Panc1 (cell line): ENCODE data around the gene MYB.

Experiments used
- CTCF ChIP-seq: fragments of 450-650 bp; IDR thresholded peaks from 2 replicates; pipeline ENCODE4 v1.5.1; 2017; ENCODE audit warnings: mild to moderate bottlenecking
- POLR2AphosphoS5 ChIP-seq: IDR thresholded peaks from 2 replicates; pipeline ENCODE4 v1.6.1; 2012; ENCODE audit warnings: mild to moderate bottlenecking, low read depth, low read length, moderate library complexity
- SIN3A ChIP-seq: IDR thresholded peaks from 2 replicates; pipeline ENCODE4 v1.6.1; 2012; ENCODE audit warnings: low read depth, mild to moderate bottlenecking, low read length, moderate library complexity, borderline replicate concordance; ENCODE audit not compliant: insufficient read depth
- TCF7L2 ChIP-seq: IDR thresholded peaks from 2 replicates; pipeline ENCODE4 v1.6.1; 2011; ENCODE audit warnings: mild to moderate bottlenecking, low read depth, low read length, inconsistent platforms
- TF ChIP-seq, protein P1 (sequence below), 2 experiments: IDR thresholded peaks; 2 replicates each; pipeline ENCODE4 v1.6.1; 2011 to 2012; ENCODE audit warnings: low read depth in 2 of 2, control low read depth in 1 of 2, low read length in 1 of 2, mild to moderate bottlenecking in 1 of 2, moderate library complexity in 1 of 2; ENCODE audit not compliant: insufficient read depth in 1 of 2

- TF ChIP-seq CTCF = no peak
- no peak for TF ChIP-seq POLR2AphosphoS5
- TF ChIP-seq, protein P1, sequence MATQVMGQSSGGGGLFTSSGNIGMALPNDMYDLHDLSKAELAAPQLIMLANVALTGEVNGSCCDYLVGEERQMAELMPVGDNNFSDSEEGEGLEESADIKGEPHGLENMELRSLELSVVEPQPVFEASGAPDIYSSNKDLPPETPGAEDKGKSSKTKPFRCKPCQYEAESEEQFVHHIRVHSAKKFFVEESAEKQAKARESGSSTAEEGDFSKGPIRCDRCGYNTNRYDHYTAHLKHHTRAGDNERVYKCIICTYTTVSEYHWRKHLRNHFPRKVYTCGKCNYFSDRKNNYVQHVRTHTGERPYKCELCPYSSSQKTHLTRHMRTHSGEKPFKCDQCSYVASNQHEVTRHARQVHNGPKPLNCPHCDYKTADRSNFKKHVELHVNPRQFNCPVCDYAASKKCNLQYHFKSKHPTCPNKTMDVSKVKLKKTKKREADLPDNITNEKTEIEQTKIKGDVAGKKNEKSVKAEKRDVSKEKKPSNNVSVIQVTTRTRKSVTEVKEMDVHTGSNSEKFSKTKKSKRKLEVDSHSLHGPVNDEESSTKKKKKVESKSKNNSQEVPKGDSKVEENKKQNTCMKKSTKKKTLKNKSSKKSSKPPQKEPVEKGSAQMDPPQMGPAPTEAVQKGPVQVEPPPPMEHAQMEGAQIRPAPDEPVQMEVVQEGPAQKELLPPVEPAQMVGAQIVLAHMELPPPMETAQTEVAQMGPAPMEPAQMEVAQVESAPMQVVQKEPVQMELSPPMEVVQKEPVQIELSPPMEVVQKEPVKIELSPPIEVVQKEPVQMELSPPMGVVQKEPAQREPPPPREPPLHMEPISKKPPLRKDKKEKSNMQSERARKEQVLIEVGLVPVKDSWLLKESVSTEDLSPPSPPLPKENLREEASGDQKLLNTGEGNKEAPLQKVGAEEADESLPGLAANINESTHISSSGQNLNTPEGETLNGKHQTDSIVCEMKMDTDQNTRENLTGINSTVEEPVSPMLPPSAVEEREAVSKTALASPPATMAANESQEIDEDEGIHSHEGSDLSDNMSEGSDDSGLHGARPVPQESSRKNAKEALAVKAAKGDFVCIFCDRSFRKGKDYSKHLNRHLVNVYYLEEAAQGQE (IDR thresholded peaks at IDR 0.05; ENCODE audit: insufficient read depth in 1 of 2, low read depth in 2 of 2, low read length in 1 of 2) = no peak
- TF ChIP-seq TCF7L2 = no peak
- TF ChIP-seq SIN3A = no peak
These were observed 34.5 kb downstream of the MYB start for GRCh38 chr6:135215563-135215962.
